SKM-1 (cell line): Measurements from ENCODE around the gene TRAF3IP3.
"Not testable (repeated sequence)": the region's sequence is repeated elsewhere in the genome, so short reads cannot be mapped to it uniquely, and the experiment has no call there.

ENCODE experiments used
- DNase-seq: peaks from one replicate; lab custom pipeline; 2025; ENCODE audit not compliant: unreplicated experiment; lab: John Stamatoyannopoulos, UW

Gene TRAF3IP3

GRCh38 chr1:209791920-209792319, 36.1 kb downstream of the TRAF3IP3 start:
- DNase-seq = no peak

DNA sequence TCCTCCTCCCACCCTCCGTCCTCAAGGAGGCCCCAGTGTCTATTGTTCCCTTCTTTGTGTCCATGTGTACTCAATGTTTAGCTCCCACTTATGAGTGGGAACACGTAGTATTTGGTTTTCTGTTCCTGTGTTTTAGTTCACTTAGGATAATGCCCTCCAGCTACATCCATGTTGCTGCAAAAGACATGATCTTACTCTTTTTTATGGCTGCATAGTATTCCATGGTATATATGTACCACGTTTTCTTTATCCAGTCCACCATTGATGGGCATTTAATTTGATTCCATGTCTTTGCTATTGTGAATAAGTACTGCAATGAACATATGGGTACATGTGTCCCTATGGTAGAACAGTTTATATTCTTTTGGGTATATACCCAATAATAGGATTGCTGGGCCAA, 37.9 kb downstream of the TRAF3IP3 start:
- not testable (repeated sequence) for DNase-seq

DNA sequence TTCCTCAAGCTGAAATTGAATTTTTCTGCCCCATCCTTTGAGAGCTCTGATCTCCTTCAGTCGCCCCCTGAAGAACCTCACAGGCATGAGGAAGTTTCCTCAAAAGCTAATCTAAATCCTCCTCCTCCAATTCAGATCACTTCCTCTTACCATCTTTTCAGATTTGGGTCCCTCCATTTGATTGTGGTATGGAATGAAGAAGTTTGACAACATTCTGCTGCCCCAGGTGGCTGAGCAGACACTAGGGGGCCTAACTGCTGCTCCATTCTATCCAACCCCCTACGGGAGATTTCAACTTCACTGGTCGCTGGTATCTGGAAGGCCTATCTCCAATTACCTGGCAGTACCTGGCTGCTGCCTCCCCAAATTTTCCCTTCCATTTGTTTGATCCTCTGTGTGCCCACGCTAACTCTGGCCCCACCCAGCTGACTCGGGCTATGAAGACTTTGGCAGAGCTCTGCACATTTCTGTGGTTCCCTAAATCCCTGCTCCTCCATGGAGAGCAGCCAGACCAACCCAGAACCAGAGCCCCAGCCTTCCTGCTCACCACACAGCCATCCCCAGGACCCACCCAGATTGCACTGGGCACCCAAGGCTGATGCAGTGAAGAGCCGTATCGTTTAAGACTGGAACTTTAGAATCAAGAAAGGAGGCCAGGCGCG, 42.3 kb downstream of the TRAF3IP3 start:
- peak; percentile 41 for DNase-seq

DNA sequence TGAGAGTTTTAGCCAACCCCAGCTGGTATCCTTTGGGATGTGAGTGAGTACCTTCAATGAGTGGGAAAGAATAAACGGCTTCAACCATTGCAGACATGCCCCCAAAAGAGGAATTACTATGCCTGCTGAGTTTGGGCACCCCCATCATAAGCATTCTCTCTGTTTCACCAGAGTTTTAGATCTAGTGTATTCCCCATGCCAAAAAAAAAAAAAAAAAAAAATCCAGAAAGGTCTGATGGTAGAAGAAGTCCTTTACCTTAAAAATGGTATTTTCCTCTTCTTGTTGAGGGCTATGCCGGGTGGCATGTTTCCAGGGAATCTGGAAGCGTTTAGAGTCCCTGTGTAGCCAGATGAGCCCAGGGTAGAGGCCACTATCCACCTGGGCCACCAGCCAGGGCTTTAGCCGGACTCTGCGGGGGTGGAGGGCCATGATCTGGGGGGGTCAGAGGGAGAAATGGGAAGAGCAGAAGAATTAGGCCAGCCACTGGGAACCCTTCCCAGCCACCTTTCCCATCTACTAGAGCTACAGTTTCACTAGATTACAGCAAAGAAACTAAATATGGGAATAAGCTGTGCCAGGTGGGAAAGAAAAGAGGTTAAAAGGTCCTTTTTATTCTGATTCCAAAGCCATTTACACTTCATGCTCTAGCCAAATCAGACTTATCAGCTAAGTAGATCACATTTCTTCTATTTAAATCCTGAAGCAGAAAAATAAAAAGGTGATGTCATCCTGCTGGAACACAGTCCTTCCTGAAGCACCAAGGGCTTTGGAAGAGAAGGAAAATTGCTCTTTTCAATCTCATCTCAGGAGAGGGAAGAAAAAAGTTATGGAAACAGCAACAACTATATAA, 45.4 kb downstream of the TRAF3IP3 start:
- DNase-seq = no peak

GRCh38 chr1:209802117-209802779, 46.4 kb downstream of the TRAF3IP3 start:
- DNase-seq = no peak

- DNase-seq = no peak
Observed at GRCh38 chr1:209802780-209803152, 46.9 kb downstream of the TRAF3IP3 start.

DNA sequence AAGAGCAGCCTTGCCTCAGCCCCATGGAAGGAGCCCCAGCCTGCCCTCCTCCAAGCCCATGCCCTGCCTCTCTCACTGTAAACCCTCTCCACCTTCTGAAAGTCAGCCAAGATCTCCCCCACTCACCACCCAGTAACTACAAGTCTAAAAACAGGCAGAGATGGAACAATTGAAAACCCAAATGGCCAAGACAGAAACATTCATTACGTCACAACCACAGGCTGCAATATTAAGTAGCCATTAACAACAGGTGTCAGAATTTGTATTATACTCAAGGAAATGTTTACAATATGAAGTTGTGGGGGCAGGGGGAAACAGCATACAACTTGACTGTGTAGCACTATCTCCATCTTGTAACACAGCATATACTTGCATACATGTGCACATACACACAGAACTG, 47.7 kb downstream of the TRAF3IP3 start:
- DNase-seq = no peak

- DNase-seq = no peak
Observed at GRCh38 chr1:209805341-209805781, 49.5 kb downstream of the TRAF3IP3 start.

GRCh38 chr1:209805875-209806760, 50.3 kb downstream of the TRAF3IP3 start, which contains the start of gene IRF6:
Gene IRF6 (minus strand): TSS chr1:209806142. CDS start chr1:209801413, 4,729 bp downstream.
- DNase-seq = no peak

DNA sequence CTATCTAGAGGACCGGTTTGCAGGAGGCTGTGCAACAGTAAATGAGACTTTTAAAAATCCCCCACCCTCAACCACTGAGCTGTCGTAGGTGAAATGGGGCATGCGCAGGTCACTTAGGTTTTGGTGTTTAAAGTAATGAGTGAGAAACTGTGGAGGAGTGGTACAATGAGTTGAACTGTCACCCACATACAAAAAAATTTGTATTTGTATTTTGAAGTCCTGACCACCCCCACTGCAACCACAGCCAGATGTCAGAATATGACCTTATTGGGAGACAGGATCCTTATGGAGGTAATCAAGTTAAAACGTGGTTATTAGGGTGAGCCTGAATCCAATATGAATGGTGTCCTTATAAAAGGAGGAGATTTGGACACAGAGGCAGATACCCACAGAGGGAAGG, 51.7 kb downstream of the TRAF3IP3 start:
- no peak for DNase-seq

DNA sequence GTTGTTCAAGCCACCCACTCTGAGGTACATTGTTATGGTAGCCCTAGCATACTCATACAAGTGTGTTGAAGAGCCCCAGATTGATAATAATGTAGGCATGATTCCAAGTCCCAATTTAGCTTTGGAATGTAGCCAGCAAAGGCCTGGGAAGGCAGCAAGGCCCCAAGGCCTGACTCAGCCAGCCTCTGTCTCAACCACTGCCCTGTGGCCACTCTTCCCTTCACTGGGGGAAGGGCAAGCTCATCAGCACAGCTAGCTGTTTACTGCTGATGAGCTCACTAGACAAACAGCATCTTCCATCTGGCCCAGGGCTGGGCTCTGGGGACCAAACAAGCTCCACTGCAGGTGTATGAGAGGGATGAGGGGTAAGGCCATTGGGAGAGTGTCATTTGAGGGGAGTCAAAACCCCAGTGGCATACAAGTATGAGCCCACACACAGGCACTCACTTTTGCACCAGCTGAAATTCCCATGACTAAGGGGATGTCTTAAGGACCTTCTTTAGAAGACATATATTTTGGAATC, 52.3 kb downstream of the TRAF3IP3 start:
- DNase-seq = no peak

- no peak for DNase-seq
Observed at GRCh38 chr1:209809611-209810010, 53.8 kb downstream of the TRAF3IP3 start.

GRCh38 chr1:209810783-209811182, 54.9 kb downstream of the TRAF3IP3 start:
- no peak for DNase-seq

GRCh38 chr1:209813902-209814301, 58.0 kb downstream of the TRAF3IP3 start:
- no peak for DNase-seq

- DNase-seq = no peak
Observed at GRCh38 chr1:209815490-209815889, 59.6 kb downstream of the TRAF3IP3 start.

DNA sequence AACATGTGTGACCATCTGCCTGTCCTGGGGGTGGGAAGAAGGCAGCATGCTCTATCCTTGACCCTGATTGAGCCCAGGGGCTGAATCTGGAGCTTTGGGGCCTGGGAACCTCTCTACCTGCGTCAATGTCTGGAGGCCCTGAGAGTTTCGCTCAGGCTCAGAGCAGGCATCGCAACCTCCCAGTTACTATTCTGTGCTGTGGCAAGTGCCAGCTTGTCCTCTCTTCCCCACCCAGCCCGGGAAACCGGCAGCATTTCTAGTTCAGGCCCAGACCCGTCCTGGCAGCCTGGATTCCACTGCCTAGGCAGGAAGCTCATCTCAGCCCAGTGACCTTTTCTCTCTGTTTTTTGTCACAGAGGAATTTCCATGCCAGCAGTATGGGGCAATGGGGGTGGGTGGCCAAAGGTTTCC, 60.1 kb downstream of the TRAF3IP3 start:
- no peak for DNase-seq

DNA sequence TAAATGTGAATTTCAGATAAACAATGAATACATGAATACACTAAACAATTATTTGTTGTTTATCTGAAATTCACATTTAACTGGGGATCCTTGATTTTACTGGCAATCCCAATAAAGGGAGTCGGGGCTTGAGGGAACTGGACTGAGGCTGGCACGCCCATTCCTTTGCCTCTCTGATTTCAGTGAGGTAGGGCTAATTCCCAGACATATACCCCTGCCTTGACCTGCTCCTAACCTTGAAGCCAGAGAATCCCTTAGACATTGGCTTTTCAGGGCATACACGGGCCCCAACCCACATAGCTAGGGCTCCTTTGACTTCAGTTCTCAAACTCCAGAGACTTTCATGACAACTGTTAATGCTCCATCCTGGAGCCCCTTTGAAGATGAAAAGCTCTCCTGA, 61.1 kb downstream of the TRAF3IP3 start:
- DNase-seq = no peak

DNA sequence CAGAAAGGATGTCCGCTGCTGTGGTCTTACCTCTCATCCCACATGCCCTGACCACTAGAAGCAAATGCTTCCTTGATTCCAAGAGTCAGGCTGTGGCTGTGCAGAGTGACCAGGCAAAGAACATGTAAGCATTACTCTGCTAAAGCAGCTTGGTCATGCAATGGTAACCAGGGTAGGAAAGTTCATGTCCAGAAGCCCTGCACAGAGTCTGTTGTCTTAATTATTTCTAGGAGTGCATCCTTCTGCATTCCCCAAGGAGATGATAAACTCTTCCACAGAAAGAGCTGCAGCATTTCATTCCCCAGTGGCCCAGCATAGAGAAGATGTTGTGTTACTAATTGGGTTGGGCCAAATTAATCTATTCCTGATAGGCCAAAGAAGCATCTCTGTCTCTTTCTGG, 61.8 kb downstream of the TRAF3IP3 start:
- no peak for DNase-seq

GRCh38 chr1:209819058-209819457, 63.2 kb downstream of the TRAF3IP3 start:
- DNase-seq = no peak

GRCh38 chr1:209820986-209821385, 65.1 kb downstream of the TRAF3IP3 start:
- DNase-seq = no peak

DNA sequence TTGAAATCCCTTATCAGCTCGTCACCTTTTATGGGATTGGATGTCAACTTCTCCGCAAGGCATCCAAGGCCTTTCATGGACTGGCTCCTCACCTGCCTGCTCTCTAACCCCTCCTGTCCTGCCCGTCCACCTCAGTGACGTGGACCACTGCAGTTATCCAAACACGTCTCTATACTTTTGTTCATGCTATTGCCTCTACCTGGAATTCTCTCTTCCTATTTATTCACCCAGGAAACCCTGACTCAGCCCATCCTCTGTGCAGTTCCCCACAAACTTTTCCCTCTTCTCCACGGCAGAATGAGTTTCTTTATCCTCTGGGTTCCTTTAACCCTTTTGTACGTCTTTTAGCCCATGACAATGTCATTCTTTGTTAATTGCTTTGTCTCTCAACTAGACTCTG, 66.9 kb downstream of the TRAF3IP3 start:
- DNase-seq = no peak
